ENCODE results near the gene RPTOR.

Gene RPTOR

DNA sequence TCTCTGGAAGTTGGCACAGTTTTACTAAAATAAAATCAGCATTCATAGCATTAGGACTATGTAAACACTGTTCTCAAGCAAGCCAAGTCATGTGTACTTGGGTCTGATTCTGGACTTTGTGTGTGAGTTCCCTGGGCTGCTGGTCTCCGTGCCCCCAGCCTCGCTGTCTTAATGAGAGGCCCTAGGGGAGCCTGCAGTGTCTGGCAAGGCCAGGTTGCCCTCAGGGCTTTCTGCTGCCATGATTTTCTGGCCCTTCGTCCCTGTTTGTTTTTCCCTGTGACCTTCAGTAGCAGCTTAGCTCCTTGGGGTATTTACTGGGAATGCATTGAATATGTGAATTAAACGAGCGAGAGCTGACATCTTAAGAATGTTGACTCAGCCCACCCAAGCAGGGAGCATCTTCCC is 161.8 kb downstream of the RPTOR start:
- Histone ChIP-seq H3K9me3 (ENCODE audit: control insufficient read depth, low read length) (no peaks in the 10 kb centered on the region), H3K4me3 (ENCODE audit: low read length) (no peak overlapping the region), H3K36me3 (ENCODE audit: control insufficient read depth, insufficient read depth, low read length) (no peaks in the 10 kb centered on the region), H3K4me1 (ENCODE audit: control insufficient read depth, insufficient read depth, low read length) (no peaks in the 10 kb centered on the region), H3K9ac (ENCODE audit: low read length) (no peak overlapping the region), H3K27me3 (ENCODE audit: control insufficient read depth, insufficient read depth, low read length) (no peaks in the 10 kb centered on the region)

DNA sequence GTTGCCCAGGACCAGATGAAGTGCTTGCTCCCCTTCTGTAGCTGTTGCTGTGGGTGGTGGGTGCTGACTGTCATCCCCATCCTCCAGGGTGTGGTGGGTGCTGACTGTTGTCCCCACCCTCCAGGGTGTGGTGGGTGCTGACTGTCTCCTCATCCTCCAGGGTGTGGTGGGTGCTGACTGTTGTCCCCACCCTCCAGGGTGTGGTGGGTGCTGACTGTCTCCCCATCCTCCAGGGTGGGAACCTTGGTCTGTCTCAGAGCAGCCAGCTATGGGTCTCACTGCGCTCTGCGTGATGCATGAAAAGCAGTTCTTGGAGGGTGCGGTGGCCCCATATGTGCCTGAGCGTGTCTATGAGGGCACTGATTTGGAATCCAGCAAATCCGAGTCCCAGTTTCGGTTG is 163.8 kb downstream of the RPTOR start:
- no peaks in the 10 kb centered on the region for H3K9me3 ChIP-seq (ENCODE audit: control insufficient read depth, low read length)
- no peak overlapping the region for H3K4me3 ChIP-seq (ENCODE audit: low read length)
- H3K9ac ChIP-seq (ENCODE audit: low read length) = no peak overlapping the region
- no peaks in the 10 kb centered on the region for H3K27me3 ChIP-seq (ENCODE audit: control insufficient read depth, insufficient read depth, low read length)
- peaks cover 7% of the 10 kb centered on the region for H3K4me1 ChIP-seq (ENCODE audit: control insufficient read depth, insufficient read depth, low read length)
- H3K36me3 ChIP-seq (ENCODE audit: control insufficient read depth, insufficient read depth, low read length) = no peaks in the 10 kb centered on the region

DNA sequence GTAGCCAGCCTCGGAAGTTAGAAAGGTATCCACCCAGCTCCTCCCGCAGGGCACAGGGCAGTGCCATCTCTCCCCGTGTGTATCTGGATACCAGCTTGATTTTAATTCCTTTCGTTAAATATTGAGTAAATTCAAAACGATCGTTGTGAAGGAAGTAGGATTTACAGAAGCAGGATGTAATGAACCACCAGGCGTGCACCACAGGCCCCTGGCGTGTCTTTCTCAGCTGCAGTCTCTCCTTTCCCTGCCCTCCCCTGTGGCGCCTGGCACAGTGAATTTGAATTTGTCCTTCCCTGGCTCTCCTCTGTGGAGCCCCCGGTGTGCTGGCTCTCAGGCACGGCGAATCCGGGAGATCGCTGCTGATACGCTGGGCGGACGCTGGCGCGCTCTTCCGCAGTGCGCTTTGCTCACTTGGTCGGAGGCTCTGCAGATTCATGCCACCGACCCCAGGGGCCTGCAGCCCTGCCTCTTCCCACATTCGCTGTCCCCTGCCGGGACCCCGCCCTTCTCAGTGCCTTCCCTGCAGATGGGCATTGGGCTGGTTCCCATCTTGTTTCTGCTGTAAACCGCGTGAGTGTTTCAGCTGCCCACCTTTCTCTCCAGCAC is 164.6 kb downstream of the RPTOR start:
- Histone ChIP-seq H3K9me3 (ENCODE audit: control insufficient read depth, low read length) (no peaks in the 10 kb centered on the region), H3K9ac (ENCODE audit: low read length) (no peak overlapping the region), H3K4me3 (ENCODE audit: low read length) (no peak overlapping the region), H3K4me1 (ENCODE audit: control insufficient read depth, insufficient read depth, low read length) (peaks cover 9% of the 10 kb centered on the region), H3K36me3 (ENCODE audit: control insufficient read depth, insufficient read depth, low read length) (no peaks in the 10 kb centered on the region), H3K27me3 (ENCODE audit: control insufficient read depth, insufficient read depth, low read length) (no peaks in the 10 kb centered on the region)

DNA sequence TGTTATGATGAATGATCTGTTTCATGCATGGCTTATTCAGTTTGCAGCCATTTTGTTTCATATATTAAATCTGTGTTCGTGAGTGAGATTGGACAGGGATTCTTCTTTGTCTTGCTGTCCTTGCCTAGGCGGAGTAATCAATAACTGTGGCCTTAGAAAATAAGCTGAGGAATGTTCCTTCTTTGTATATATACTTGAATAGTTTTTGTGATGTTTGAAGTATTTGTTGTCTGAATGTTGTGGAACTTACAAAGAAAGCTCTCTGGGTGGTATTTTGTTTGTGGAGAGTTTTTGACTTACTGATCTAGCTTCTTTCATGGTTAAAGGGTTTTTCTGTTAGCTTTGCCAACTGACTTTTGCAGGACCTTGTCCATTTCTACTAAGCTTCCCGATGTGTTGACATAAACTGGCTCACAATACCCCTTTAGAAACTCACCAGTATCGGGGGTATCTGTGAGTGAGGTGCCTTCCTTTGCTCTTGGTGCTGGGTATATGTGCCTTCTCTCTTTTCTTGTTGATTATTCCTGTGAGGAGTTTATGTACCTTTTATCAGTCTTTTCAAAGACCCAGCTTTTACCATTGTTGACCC is 166.2 kb downstream of the RPTOR start:
- Histone ChIP-seq H3K9me3 (ENCODE audit: control insufficient read depth, low read length) (no peaks in the 10 kb centered on the region), H3K4me1 (ENCODE audit: control insufficient read depth, insufficient read depth, low read length) (peaks cover 9% of the 10 kb centered on the region), H3K4me3 (ENCODE audit: low read length) (no peak overlapping the region), H3K27me3 (ENCODE audit: control insufficient read depth, insufficient read depth, low read length) (no peaks in the 10 kb centered on the region), H3K9ac (ENCODE audit: low read length) (no peak overlapping the region), H3K36me3 (ENCODE audit: control insufficient read depth, insufficient read depth, low read length) (no peaks in the 10 kb centered on the region)

DNA sequence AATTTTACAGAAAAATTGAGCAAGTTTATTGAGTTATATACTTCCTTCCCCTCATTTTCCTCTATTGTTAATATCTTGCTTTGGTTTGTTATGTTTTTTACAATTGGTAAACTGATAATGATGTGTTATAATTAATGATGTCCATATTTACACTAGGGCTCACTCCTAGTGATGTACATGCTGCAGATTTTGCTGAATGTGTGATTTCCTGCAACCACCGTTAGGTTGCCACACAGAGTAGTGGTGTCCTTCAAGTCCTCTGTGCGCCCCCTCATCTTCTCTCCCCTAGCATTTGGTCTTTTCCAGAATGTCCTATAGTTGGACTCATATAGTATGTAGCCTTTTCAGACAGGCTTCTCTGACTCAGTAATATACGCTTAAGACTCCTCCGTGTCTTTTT is 167.5 kb downstream of the RPTOR start:
- no peaks in the 10 kb centered on the region for H3K27me3 ChIP-seq (ENCODE audit: control insufficient read depth, insufficient read depth, low read length)
- H3K4me3 ChIP-seq (ENCODE audit: low read length) = no peak overlapping the region
- peaks cover 9% of the 10 kb centered on the region for H3K4me1 ChIP-seq (ENCODE audit: control insufficient read depth, insufficient read depth, low read length)
- no peaks in the 10 kb centered on the region for H3K36me3 ChIP-seq (ENCODE audit: control insufficient read depth, insufficient read depth, low read length)
- H3K9me3 ChIP-seq (ENCODE audit: control insufficient read depth, low read length) = no peaks in the 10 kb centered on the region
- H3K9ac ChIP-seq (ENCODE audit: low read length) = no peak overlapping the region

DNA sequence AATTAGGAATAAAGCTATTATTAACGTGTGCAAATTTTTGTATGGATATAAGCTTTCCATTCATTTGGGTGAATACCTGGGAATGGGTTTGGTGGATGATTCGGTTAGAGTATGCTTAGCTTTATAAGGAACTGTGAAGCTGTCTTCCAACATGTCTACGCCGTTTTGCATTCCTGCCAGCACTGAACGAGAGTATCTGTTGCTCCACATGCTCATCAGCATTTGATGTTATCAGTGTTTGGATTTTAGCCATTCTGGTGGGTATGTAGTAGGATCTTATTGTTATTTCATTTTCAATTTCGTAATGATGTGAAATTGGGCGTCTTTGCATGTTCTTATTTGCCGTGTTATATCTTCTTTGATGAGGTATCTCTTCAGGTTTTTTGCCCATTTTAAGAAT is 168.0 kb downstream of the RPTOR start:
- H3K9ac ChIP-seq (ENCODE audit: low read length) = no peak overlapping the region
- peaks cover 9% of the 10 kb centered on the region for H3K4me1 ChIP-seq (ENCODE audit: control insufficient read depth, insufficient read depth, low read length)
- no peaks in the 10 kb centered on the region for H3K27me3 ChIP-seq (ENCODE audit: control insufficient read depth, insufficient read depth, low read length)
- H3K9me3 ChIP-seq (ENCODE audit: control insufficient read depth, low read length) = no peaks in the 10 kb centered on the region
- no peaks in the 10 kb centered on the region for H3K36me3 ChIP-seq (ENCODE audit: control insufficient read depth, insufficient read depth, low read length)
- no peak overlapping the region for H3K4me3 ChIP-seq (ENCODE audit: low read length)

DNA sequence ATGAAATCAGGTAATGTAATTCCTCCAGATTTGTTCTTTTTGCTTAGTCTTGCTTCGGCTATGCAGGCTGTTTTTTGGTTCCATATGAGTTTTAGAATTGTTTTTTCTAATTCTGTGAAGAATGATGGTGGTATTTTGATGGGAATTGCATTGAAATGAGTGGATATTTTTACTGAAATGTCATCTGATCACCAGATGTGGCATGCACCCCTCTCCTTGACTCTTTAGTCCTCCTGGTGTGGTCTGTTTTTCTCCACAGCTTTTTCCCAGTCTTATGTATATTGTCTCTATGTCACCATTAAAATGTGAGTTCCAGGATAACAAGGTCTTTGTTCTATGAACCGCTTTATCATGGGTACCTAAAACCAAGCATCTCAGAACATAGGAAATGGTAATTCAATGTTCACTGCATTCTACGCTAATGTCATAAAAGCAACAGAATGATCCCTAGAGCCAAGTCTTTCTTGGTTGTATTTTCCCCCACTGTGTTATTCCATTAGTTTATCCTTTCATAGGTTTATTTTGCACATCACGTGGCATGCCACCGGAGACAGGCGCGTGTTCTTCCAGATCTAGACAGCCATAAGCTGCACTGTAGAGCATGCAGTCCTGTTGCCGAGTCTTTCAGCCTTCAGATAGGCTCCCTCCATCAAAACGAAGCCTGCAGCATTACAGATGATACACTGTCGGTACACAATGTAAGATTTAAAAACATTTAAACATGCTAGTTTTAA is 172.5 kb downstream of the RPTOR start:
- peaks cover 9% of the 10 kb centered on the region for H3K4me1 ChIP-seq (ENCODE audit: control insufficient read depth, insufficient read depth, low read length)
- H3K4me3 ChIP-seq (ENCODE audit: low read length) = no peak overlapping the region
- H3K9me3 ChIP-seq (ENCODE audit: control insufficient read depth, low read length) = no peaks in the 10 kb centered on the region
- H3K27me3 ChIP-seq (ENCODE audit: control insufficient read depth, insufficient read depth, low read length) = no peaks in the 10 kb centered on the region
- H3K36me3 ChIP-seq (ENCODE audit: control insufficient read depth, insufficient read depth, low read length) = no peaks in the 10 kb centered on the region
- no peak overlapping the region for H3K9ac ChIP-seq (ENCODE audit: low read length)

DNA sequence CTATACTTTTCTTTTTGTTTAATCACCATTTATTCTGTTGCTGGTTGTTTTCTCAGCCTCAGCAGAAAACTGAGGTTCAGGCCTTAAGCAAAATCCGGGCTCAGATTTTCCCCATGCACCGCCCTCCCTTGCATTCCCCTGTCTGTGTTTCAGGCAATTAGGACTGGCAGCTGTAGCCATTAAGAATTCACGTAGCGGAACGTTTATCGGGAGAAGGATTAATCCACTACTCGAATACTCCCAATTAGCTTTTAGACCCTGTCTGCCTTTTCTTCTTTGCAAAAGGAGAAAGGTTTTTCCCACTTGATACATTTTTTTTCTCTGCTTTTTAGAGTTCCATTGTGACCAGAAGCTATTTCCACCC is 173.1 kb downstream of the RPTOR start:
- Histone ChIP-seq H3K36me3 (ENCODE audit: control insufficient read depth, insufficient read depth, low read length) (no peaks in the 10 kb centered on the region), H3K9me3 (ENCODE audit: control insufficient read depth, low read length) (no peaks in the 10 kb centered on the region), H3K27me3 (ENCODE audit: control insufficient read depth, insufficient read depth, low read length) (no peaks in the 10 kb centered on the region), H3K4me1 (ENCODE audit: control insufficient read depth, insufficient read depth, low read length) (peaks cover 9% of the 10 kb centered on the region), H3K9ac (ENCODE audit: low read length) (no peak overlapping the region), H3K4me3 (ENCODE audit: low read length) (no peak overlapping the region)

DNA sequence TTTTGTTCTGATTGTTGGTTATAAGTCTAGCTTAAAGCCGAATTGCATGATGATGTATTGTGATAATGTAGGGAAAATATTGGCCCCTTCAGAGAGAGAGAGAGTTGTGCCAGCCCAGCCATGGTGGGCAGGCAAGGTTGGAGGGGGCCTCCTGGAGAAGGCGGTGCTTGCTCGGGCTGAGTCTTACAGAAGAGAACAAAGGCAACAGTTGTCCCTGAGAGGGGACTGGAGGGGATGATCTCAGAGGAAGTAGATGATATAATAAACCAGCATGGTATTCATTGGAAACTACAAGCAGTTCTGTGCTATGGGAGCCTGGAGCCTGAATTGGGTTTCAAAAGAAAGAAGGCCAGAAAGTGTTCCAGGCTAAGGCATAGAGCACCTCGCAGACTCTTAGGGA is 173.8 kb downstream of the RPTOR start:
- Histone ChIP-seq H3K36me3 (ENCODE audit: control insufficient read depth, insufficient read depth, low read length) (no peaks in the 10 kb centered on the region), H3K4me3 (ENCODE audit: low read length) (no peak overlapping the region), H3K27me3 (ENCODE audit: control insufficient read depth, insufficient read depth, low read length) (no peaks in the 10 kb centered on the region), H3K9me3 (ENCODE audit: control insufficient read depth, low read length) (no peaks in the 10 kb centered on the region), H3K4me1 (ENCODE audit: control insufficient read depth, insufficient read depth, low read length) (peaks cover 2% of the 10 kb centered on the region), H3K9ac (ENCODE audit: low read length) (no peak overlapping the region)

DNA sequence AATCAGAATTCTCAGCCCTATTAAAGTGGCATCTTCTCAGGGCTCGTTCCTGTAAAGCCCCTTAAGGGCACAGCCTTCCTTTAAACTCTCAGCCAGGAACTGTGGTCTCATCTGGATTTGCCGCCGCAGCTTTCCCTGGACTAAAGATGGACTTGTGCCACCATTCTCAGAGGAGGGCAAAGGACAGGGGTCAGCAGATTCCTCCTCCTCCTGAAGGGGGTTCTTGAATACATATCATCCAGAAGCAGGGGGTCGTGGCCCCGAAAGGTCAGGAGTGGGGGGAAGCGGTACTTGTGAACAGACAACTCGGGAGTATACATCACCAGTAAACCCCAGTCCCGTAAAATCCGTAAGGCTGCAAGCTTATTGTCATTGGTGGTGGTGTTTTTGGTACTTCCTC is 174.8 kb downstream of the RPTOR start:
- Histone ChIP-seq H3K9me3 (ENCODE audit: control insufficient read depth, low read length) (no peaks in the 10 kb centered on the region), H3K36me3 (ENCODE audit: control insufficient read depth, insufficient read depth, low read length) (no peaks in the 10 kb centered on the region), H3K4me3 (ENCODE audit: low read length) (no peak overlapping the region), H3K27me3 (ENCODE audit: control insufficient read depth, insufficient read depth, low read length) (no peaks in the 10 kb centered on the region), H3K4me1 (ENCODE audit: control insufficient read depth, insufficient read depth, low read length) (no peaks in the 10 kb centered on the region), H3K9ac (ENCODE audit: low read length) (no peak overlapping the region)

DNA sequence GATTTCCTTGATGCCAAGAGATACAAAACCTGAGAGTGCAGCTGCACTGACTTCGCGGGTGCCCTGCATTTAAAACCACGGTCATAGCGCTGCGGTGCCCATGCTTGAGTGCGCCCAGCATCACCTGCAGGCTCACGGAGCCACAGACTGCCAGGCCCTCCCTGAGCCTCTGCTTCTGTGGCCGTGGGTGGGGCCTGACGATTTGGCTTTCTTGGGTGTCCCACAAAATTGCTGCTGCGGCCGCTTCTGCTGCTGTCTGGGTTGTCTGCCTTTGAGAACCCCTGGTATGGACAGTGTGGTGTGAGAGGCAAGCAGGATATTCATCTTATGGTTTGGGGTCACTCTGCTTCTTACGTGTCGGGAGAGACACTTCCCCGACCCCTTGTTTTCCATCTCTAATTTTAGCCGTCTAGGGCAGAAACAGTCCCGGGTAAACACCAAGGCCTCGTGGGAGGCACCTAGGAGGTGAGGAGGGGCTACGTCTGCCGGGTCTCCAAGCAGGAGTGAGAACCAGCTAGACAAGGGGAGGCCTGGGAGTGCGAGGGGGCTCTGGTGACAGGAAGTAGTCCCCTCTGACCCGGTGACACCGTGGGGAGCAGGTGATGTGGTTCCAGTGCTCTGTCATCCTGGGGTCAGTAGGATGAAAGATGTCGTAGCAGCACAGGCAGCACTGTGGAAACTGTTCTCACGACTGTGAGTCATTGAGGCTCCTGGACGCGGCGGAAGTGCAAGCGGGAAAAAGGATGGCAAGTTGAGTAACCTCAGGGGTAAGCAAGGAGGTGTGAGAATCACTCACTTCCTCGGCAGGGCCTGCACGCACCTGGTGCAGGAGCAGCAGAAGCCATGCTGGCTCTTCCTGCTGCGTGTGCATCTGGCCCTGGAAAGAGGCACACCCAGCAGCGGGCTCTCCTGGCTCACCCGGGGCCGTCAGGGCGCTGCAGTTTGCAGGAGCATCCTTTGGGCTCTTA is 176.3 kb downstream of the RPTOR start:
- Histone ChIP-seq H3K4me3 (ENCODE audit: low read length) (no peak overlapping the region), H3K36me3 (ENCODE audit: control insufficient read depth, insufficient read depth, low read length) (no peaks in the 10 kb centered on the region), H3K4me1 (ENCODE audit: control insufficient read depth, insufficient read depth, low read length) (no peaks in the 10 kb centered on the region)

DNA sequence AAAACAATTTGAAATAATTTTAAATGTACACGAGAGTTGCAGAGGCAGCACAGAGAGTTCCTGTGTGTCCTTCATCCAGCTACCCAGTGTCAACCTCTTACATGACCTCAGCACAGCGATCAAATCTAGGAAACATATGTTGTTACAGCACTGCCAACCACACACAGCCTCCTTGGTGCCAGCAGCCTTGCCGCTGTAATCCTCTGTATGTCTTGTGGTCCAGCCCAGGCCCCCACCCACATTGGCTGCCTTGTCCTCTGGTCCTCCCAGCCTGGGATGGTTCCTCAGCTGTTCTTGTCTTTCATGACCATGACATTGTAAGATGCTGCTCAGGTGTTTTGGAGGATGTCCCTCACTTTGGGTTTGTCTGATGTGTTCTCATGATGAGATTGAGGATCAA is 178.0 kb downstream of the RPTOR start:
- H3K4me1 ChIP-seq (ENCODE audit: control insufficient read depth, insufficient read depth, low read length) = no peaks in the 10 kb centered on the region
- no peak overlapping the region for H3K9ac ChIP-seq (ENCODE audit: low read length)
- no peaks in the 10 kb centered on the region for H3K27me3 ChIP-seq (ENCODE audit: control insufficient read depth, insufficient read depth, low read length)
- H3K36me3 ChIP-seq (ENCODE audit: control insufficient read depth, insufficient read depth, low read length) = peaks cover 3% of the 10 kb centered on the region
- no peaks in the 10 kb centered on the region for H3K9me3 ChIP-seq (ENCODE audit: control insufficient read depth, low read length)
- no peak overlapping the region for H3K4me3 ChIP-seq (ENCODE audit: low read length)

More for the DNA sequence above, 176.3 kb downstream of the RPTOR start:
- no peaks in the 10 kb centered on the region for H3K9me3 ChIP-seq (ENCODE audit: control insufficient read depth, low read length)
- H3K27me3 ChIP-seq (ENCODE audit: control insufficient read depth, insufficient read depth, low read length) = no peaks in the 10 kb centered on the region
- no peak overlapping the region for H3K9ac ChIP-seq (ENCODE audit: low read length)
